ENCODE data around the gene SNX14.
"Not testable (repeated sequence)": the region's sequence is repeated elsewhere in the genome, so short reads cannot be mapped to it uniquely, and the experiment has no call there.

The SNX14 gene, protein sequence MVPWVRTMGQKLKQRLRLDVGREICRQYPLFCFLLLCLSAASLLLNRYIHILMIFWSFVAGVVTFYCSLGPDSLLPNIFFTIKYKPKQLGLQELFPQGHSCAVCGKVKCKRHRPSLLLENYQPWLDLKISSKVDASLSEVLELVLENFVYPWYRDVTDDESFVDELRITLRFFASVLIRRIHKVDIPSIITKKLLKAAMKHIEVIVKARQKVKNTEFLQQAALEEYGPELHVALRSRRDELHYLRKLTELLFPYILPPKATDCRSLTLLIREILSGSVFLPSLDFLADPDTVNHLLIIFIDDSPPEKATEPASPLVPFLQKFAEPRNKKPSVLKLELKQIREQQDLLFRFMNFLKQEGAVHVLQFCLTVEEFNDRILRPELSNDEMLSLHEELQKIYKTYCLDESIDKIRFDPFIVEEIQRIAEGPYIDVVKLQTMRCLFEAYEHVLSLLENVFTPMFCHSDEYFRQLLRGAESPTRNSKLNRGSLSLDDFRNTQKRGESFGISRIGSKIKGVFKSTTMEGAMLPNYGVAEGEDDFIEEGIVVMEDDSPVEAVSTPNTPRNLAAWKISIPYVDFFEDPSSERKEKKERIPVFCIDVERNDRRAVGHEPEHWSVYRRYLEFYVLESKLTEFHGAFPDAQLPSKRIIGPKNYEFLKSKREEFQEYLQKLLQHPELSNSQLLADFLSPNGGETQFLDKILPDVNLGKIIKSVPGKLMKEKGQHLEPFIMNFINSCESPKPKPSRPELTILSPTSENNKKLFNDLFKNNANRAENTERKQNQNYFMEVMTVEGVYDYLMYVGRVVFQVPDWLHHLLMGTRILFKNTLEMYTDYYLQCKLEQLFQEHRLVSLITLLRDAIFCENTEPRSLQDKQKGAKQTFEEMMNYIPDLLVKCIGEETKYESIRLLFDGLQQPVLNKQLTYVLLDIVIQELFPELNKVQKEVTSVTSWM

DNA sequence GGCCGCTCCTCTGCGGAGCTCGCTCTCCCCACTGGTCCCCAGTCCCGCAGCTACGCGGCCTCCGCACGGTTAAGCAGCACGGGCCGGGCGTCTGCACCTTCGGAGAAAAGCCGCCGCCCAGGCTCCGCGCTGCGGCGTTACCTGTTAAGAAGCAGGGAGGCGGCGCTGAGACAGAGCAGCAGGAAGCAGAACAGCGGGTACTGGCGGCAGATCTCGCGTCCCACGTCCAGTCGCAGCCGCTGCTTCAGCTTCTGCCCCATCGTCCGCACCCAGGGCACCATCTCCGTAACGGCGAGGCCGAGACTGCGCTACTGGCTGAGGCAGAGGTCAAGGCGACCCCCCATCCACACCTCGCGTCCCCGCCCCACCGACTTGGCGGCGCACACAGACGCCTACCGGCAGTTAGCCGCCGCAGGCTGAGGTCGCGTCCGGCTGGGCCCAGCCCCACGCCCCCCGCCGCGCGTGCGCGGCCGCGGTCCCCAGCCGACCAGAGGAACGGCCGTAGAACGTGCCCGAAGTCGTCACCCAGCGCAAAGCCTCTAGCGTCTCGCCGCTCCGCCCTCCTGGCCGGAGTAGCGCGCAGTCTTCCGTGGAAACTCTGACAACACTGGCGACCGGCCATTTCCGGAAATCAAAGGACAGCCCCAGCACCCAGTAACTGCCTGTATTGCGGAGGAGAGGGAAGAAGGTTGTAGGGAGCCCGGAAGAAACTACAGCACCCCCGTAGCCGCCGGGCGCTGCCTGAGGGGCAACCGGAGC is at the start of gene SNX14:
Gene SNX14, minus strand, starts transcription at position 421 of the 759 bp plus-strand sequence. Its CDS starts 140 bp downstream, at position 281.
- peak; percentile 77 for DNase-seq (ENCODE audit: low read depth)

DNA sequence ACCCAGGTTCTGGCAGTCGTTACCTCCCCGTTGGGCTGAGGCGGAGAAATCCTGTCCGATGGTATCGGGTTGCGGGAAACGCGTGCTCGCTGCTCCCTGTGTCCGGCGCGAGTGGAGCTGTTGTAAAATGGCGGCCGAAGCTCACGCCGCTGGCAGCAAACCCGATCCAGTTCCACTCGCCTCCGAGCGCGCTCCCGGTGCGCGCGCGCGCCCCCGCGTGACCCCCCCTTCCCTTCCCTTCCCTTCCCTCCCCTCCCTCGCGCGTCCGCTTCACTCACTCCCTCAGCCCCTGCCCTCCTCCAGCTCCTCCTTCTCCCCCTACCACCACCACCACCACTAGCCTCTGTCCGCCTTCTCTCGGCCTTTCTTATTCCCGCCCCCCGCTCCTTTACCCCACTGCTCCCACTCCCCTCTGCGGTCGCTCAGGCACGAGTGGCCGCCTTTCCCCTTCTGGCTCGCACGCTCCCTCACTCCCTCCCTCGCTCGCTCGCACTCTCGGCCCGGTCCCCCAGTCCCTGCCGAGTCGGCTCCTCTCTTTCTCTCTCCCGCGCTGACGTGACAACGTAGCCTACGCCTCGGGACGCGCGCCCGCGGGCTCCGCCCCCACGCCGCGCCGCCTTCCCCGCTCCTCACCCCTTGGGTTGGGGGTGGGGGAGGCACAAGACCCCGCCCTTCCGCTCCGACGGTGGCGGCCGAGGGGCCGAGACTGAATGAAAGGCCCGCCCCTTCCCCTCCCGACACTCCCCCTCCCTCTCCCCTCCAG is 49.3 kb upstream of the SNX14 start, which contains the start of gene SYNCRIP:
Gene SYNCRIP, minus strand, starts transcription at position 113 of the 763 bp plus-strand sequence. CDS start 1,447 bp downstream, outside the sequence.
- DNase-seq (ENCODE audit: low read depth) = peak; percentile 73

DNA sequence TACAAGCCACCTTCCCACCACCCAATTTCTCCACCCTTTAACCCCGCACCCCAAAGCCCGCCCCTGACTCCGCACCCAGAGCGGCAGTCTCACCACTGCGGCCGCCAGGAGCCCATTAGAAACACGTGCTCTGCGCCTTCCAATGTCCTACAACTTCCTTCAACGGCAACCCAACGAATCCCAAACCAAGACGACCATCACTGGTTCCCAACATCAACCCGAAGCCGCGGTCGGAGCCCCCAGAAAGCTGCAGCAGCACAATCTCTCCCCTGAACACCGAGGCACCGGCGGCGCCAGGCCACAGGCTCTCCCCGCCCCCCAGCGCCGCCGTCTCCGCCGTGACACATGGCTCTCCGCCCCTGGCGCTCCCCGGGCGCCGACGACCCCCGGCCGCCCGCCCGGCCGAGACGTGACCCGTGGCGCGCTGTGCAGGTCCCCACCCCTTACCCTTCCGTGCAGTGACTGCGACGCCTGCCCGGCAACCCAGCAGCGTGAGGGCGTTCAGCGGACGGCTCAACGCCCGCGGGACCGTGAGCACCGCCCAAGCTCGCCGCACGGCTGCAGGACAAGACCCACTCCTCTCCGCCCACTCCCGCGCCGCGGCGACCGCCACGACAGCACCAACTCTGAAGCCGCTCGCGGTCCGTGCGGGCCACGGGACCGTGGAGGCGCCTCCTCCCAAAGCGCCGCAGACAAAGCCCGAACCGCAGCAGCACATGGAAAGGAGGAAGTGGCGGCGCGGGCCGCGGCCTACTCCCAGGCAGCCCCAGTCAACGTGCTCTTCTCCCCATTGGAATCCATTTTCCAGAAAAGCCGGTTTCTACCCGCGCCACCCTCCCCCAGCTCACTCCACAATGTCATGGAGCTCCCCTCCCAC is 48.5 kb upstream of the SNX14 start:
- DNase-seq (ENCODE audit: low read depth) = no peak

DNA sequence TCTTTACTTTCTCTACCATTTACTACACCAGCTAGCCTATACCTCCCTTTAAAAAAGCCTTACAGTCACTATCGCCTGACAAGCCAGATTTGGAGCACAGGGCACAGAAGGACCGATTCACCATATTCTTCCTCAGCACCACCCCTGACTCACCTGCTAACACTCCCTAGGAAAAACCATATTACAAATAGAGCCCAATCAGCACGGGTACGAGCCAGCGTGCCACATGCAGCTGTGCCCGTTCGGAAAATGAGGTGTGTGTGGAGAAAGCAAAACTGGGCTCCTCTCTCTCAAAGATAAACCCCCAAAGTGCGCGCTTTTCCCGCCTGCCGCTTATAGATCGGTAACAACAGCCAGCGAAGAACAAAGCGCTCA is 47.9 kb upstream of the SNX14 start:
- DNase-seq (ENCODE audit: low read depth) = no peak

DNA sequence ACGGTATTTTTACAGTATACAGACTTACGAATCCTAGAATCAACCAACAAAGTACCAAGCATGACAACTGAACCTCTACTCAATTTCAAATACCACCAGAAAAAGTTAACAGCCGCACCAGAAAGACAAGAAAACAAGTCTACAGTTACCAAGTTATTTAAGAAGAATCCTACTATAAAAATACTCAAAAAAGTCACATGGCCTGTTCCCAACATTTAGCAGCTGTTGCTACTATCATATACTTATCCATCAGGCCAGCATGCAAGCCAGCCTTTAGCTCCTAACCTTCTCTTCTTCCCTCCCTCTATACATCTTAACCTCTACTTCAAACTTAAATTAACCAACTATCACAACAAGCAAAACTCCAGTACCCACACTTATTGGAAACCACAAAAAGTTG is 47.2 kb upstream of the SNX14 start:
- DNase-seq (ENCODE audit: low read depth) = no peak

DNA sequence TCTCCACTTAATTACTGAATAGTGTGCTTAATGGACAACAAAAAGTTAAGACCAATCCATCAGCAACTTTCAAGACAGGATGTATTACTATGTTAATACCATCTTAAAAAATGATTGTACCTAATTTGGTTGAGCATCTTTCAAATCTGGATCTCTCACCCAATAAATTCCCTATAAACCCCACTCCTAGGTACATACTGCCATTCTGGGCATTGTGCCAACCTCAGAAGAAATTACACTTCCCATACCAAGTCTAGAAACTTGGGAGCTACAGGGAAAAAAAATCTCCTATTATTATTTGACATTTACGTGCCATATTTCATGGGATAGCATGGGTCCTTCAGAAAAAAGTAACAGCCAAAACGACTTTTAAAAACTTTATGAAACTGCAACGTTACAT is 43.9 kb upstream of the SNX14 start:
- no peak for DNase-seq (ENCODE audit: low read depth)

DNA sequence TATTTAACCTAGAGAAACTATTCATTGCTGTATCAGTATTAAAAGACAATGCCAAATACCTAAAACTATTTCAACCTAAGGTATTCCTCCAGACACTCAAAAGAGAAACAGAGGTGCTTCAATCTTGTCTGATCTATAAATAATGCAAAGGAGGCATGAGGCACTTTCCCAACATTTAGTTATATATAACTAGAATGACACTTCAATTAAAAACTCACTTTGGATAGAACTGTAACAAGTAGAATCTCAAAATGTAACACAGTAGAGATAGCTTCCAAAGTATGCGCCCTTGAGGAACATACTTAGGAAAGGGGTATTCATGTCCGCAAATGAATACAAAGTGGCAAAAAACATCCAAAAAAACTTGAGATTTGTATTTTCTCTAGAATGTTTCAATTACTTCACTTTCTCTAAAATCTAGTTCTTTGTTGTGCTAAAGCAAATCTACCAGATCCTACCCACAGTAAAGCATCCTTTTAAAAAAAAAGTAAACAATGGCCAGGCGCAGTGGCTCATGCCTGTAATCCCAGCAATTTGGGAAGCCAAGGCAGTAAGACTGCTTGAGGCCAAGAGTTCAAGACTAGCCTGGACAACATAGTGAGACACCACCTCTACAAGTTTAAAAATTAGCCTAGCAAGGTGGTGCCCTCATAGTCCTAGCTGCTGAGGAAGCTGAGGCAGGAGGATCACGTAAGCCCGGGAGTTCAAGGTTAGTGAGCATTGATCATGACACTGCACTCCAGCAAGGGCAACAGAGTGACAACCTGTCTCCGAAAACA is 38.7 kb upstream of the SNX14 start:
- no peak for DNase-seq (ENCODE audit: low read depth)

DNA sequence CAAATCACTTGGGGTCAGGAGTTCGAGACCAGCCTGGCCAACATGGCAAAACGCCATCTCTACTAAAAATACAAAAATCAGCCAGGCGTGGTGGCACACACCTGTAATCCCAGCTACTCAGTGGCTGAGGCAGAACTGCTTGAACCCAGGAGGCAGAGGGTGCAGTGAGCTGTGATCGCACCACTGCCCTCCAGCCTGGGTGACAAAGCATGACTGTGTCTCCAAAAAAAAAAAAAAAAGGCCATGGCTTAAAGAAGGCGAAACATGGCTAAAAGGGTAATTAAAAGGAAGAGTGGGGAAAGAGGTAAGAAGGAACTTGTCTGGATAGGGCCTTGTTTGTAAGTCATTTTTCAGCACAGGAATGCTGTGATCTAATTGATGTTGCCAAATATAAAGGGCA is 37.5 kb upstream of the SNX14 start:
- not testable (repeated sequence) for DNase-seq (ENCODE audit: low read depth)

DNA sequence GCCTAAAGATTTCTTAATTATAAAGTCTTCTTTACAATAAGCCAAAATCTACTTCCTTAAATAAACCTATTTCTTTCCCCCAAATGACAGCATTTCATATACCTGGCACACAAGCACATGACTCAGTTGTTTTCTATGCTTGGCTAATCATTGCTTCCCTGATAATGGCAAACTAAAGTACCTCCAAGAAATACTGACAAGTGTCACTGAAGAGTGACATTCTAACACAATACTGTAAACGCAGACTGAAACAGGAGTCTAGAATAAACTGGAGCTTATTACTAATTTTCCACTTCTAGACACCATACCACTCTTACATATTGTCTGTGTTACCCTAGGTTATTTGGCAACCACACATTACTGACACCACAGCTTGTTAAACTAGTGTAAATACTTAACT is 34.7 kb upstream of the SNX14 start:
- no peak for DNase-seq (ENCODE audit: low read depth)

DNA sequence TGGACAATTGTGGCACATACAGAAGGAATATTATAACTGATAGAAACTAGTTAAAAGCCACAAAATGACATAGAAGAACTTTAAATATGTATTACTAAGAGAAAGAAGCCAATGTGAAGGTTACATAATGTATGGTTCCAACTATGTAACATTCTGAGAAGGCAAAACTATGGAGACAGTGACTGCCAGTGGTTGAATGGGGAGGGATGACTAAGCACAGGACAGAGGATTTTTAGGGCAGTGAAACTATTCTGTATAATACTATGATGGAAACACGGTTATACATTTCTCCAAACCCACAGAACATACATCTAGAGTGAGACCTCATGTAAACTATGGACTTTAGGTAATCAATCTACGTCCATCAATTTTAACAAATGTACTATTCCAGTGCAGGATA is 26.6 kb upstream of the SNX14 start:
- DNase-seq (ENCODE audit: low read depth) = no peak

DNA sequence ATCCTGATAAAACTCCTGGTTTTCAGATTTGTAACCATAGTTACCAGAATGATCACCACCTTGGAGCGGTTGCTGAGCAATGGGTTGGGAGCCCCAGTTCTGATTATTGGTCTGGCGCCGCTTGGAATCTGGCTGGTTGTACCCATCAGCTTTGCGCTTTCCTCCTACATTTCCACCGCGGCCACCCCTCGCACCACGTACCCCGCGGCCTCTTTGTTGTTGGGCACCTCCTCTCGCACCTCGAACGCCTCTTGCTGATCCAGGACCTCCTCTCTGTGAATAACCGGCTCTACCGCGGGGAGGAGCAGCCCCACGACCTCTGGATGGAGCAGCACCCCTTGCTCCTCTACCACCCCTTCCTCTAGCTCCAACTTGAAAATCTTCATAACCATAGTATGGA is 21.1 kb upstream of the SNX14 start:
- DNase-seq (ENCODE audit: low read depth) = no peak

DNA sequence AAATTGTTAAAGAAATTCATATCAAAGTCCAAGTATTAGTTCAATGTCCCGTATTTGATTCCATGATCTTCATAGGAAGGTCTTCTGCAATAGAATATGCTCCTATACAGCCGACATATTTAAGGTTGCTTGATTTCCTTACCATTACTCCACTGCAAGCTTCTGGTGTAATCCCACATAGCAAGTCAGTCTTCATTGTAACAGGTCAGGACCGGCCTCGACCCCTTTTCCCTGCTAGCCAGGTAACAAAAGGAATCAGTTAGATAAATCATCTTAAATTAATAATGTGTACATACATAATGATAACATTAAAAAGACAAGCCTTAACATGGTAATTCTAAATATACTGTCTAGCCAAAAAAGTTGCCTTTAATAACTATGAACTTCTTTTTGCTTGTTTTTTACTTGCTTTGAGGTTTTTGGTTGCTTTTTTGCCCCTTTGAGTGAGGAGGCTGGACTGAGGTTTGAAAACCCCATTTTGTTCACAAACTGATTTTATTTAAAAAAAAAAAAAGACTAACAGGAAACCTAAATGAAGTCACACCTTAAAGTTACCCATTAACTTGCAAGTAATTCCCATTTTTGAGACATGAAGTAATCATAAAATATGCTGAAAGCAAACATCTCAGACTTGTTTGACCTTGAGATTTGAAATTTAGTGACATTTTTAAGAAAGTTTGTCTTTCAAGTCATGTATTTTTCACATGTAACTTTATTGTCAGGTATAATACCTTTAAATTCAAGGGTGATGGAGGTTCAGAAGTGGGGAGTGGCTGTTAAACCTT is 19.2 kb upstream of the SNX14 start:
- no peak for DNase-seq (ENCODE audit: low read depth)

DNA sequence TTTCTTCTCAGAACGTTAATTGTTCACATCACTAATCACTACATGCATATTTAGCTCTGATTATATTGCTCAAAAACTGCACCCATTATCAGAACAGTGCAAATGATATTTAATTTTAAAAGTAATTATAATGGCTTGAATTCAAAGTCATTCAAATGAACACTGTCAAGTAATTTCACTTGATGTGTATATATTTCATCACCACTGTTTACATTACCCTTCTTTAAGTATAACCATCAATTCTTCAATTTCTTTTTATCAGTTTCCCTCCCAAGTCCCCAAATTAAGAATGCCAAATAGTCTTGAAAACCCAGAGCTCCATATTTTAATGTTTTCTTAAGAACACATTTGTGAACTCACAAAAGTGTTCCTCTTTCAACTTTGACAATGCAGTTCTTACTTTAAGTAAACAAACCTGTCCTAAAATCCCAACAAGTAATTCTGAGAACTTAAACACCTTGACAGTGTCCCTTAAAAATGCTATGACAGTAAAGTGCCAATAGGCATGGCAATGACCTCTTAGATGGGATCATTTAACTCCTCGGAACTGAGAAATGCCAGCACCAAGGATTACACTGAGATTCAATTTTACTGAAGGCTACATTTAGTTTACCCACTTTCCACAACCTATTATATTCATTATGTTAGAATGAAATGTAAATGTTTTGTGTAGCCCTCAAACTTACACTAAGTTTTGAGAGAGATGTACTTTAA is 16.7 kb upstream of the SNX14 start:
- DNase-seq (ENCODE audit: low read depth) = no peak

DNA sequence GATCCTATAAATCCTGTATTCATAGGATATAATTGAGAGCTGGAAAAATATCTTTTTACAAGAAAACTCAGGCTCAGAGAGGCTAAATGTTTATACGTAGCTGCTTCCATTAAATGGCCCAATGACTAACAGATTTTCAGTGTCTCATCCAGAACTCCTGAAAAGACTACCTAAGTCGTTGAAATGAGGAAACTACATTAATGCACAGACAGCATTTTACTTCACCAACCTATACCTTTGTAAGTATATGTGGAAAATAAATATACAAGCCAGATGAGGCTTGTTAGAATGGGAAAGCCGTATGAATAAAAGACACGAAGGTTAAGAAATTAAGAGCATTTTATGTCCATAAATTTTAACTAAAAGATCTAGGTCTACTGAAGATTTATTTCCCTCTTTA is 8.4 kb upstream of the SNX14 start:
- no peak for DNase-seq (ENCODE audit: low read depth)

DNA sequence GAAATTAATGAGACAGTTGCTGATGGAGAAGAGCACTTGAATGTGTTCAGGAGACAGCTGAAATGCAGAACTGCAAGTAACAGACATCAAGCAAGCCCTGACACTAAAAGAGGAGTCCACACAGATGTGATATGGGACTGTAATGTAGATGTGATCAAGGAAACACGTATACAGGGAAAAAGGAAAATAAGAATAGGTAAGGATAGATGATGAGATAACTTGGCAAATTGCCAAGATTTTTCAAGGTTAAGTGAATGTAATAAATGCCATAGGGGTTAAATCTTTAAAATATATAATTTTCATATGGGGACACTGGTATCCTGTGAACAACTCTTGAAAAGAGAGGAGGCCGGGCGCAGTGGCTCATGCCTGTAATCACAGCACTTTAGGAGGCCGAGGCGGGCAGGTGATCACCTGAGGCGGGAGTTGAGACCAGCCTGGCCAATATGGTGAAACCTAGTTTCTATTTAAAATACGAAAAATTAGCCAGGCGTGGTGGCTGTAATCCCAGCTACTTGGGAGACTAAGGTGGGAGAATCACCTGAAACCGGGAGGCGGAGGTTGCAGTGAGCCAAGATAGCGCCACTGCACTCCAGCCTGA is 7.2 kb upstream of the SNX14 start:
- no peak for DNase-seq (ENCODE audit: low read depth)

DNA sequence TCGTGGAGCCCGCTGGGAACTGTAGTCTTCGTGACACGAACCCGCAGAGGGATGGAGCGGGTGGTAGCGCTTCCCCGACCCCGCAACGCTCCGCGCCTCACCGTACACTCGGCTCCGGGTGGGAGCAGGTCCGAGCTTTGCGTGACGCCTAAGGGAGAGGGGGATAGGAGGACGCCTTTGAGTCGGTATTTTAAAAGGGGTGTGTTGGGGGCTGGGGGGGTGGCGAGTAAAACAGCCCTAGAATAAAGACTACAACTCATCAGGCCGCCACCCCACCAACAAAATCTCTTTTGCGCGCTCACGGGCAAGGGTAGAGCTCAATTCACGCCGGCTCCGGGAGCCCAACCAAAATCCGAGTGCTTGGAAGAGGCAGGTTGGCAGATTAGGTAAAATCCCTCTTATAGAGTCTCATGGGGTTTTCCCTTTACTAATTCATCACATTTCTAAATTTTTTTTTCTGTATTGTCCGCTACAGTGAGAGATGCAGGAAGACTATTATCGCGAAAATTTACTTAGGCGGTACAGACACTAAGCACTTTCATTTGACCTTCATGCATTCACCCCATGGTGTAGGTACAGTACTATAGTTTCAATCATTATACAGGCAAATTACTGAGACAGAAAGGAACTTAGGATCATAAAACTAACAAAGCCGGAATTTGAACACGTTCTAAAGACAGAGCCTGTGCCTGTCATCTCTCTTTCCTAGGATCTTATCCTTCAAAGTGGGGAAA is 706 bp upstream of the SNX14 start:
- peak; percentile 7 for DNase-seq (ENCODE audit: low read depth)

DNA sequence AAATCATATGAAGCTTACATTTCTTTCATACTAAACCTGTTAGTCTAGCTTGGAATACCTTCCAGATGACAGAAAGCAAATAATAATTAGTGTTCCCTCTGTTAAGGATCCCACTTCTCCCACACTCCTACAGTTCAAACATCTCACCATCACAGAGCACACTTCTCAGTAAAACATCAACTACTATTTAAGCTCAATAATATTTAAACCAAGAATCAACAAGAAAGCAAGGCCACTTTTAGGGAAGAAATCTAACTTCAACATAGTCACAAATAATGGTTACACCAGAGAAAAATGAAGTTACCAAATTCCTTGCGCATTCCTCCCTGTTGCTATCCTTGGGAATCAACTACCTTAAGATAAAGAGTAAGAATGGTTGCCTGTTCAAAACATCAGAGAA is 1.6 kb downstream of the SNX14 start:
- no peak for DNase-seq (ENCODE audit: low read depth)
